Peyer's patch (tissue), 4 donors: ENCODE results near the gene TRPM7. TPM values are rescaled to one million over a fixed set of nuclear protein-coding genes. Genes with fewer than 3 reads are reported as not detected.

Experiments used
- DNase-seq, 3 donors: peaks; one replicate each; pipeline ENCODE4 v3.0.0-alpha.2; 2017 to 2019
- H3K27ac ChIP-seq, 4 donors: fragments of 200-600 bp; sonication (generic); one replicate each; pipeline ENCODE4 v1.5.1; 2016 to 2019
- H3K27me3 ChIP-seq, 2 donors: fragments of 200-600 bp; sonication (generic); one replicate each; pipeline ENCODE4 v1.5.1; 2019
- H3K36me3 ChIP-seq, 3 donors: fragments of 200-600 bp; sonication (generic); one replicate each; pipeline ENCODE4 v1.5.1; 2016 to 2019
- H3K4me1 ChIP-seq, 4 donors: fragments of 200-600 bp; sonication (generic); one replicate each; pipeline ENCODE4 v1.5.1; 2016 to 2019
- H3K4me3 ChIP-seq, 4 donors: fragments of 200-600 bp; sonication (generic); 1 replicate in 3 of 4; 2 replicates in 1 of 4; pipeline ENCODE4 v1.5.1; 2016 to 2019; ENCODE audit warnings: mild to moderate bottlenecking in 1 of 4
- H3K9me3 ChIP-seq, 4 donors: fragments of 200-600 bp; sonication (generic); one replicate each; pipeline ENCODE4 v1.5.1; 2016 to 2019; ENCODE audit warnings: mild to moderate bottlenecking in 1 of 4
- CTCF ChIP-seq, 6 experiments: fragments of 450-650 bp in 4 of 6; fragments of 200-600 bp in 2 of 6; sonication (generic) in 1 of 6; IDR thresholded peaks; one replicate each; pipeline ENCODE4 v1.5.1; 2017 to 2019; ENCODE audit warnings: antibody characterized with exemption in 6 of 6, mild to moderate bottlenecking in 3 of 6, moderate library complexity in 1 of 6
- POLR2A ChIP-seq, 2 donors: fragments of 450-650 bp; IDR thresholded peaks; one replicate each; pipeline ENCODE4 v1.5.1; 2017; ENCODE audit warnings: antibody characterized with exemption in 2 of 2, mild to moderate bottlenecking in 2 of 2, moderate library complexity in 2 of 2
- total RNA-seq, 4 donors: library from RNA; depleted of rRNA; stranded (reverse); fragments of >200 nt; gene quantifications; one replicate each; pipeline ENCODE4 v1.1.0, GENCODE V29; 2016

The TRPM7 gene
- total RNA-seq, 4 donors from 2014 or later: 44.1 to 93.3 (median 63.6) TPM

GRCh38 chr15:50675535-50676144, 11.0 kb downstream of the TRPM7 start:
- H3K27ac ChIP-seq: no peak overlapping the region
- TF ChIP-seq CTCF (IDR thresholded peaks at IDR 0.05): peak; percentile 67 to 91 (median 81)
- TF ChIP-seq POLR2A (IDR thresholded peaks at IDR 0.05): no peak
- DNase-seq: no peak

GRCh38 chr15:50670115-50670514, 16.5 kb downstream of the TRPM7 start:
- Histone ChIP-seq H3K36me3 (peaks cover 0 to 9% (median 0%) of the 10 kb centered on the region in 3 donors), H3K27me3 (no peaks in the 10 kb centered on the region), H3K27ac (no peak overlapping the region), H3K4me3 (no peak overlapping the region), H3K9me3 (no peaks in the 10 kb centered on the region), H3K4me1 (no peaks in the 10 kb centered on the region)
- DNase-seq: no peak
- TF ChIP-seq CTCF (IDR thresholded peaks at IDR 0.05) (no peak), POLR2A (IDR thresholded peaks at IDR 0.05) (no peak)

More at GRCh38 chr15:50675535-50676144, 11.0 kb downstream of the TRPM7 start:
- no peak overlapping the region for H3K4me3 ChIP-seq
- H3K36me3 ChIP-seq: peaks cover 0 to 9% (median 0%) of the 10 kb centered on the region in 3 donors
- H3K9me3 ChIP-seq: no peaks in the 10 kb centered on the region
- peaks cover 0 to 10% (median 0%) of the 10 kb centered on the region in 4 donors for H3K4me1 ChIP-seq
- no peaks in the 10 kb centered on the region for H3K27me3 ChIP-seq

- H3K4me3 ChIP-seq: no peak overlapping the region
- H3K9me3 ChIP-seq: no peaks in the 10 kb centered on the region
- DNase-seq: no peak
- H3K4me1 ChIP-seq: no peaks in the 10 kb centered on the region
- H3K27ac ChIP-seq: no peak overlapping the region
- TF ChIP-seq CTCF (IDR thresholded peaks at IDR 0.05): no peak
- TF ChIP-seq POLR2A (IDR thresholded peaks at IDR 0.05): no peak
- peaks cover 0 to 9% (median 0%) of the 10 kb centered on the region in 3 donors for H3K36me3 ChIP-seq
- no peaks in the 10 kb centered on the region for H3K27me3 ChIP-seq
Observed at GRCh38 chr15:50669611-50670010, 17.0 kb downstream of the TRPM7 start.

- no peak overlapping the region for H3K27ac ChIP-seq
- H3K4me3 ChIP-seq: no peak overlapping the region
- H3K9me3 ChIP-seq: no peaks in the 10 kb centered on the region
- no peaks in the 10 kb centered on the region for H3K27me3 ChIP-seq
- H3K4me1 ChIP-seq: no peaks in the 10 kb centered on the region
- peaks cover 0 to 21% (median 0%) of the 10 kb centered on the region in 3 donors for H3K36me3 ChIP-seq
- TF ChIP-seq POLR2A (IDR thresholded peaks at IDR 0.05) (no peak), CTCF (IDR thresholded peaks at IDR 0.05) (no peak)
- DNase-seq: no peak
Observed at GRCh38 chr15:50665938-50666337, 20.7 kb downstream of the TRPM7 start.

GRCh38 chr15:50655555-50655954, 31.0 kb downstream of the TRPM7 start:
- Histone ChIP-seq H3K27me3 (no peaks in the 10 kb centered on the region), H3K4me3 (no peak overlapping the region), H3K4me1 (no peaks in the 10 kb centered on the region), H3K36me3 (peaks cover 0 to 62% (median 0%) of the 10 kb centered on the region in 3 donors), H3K27ac (no peak overlapping the region), H3K9me3 (no peaks in the 10 kb centered on the region)
- TF ChIP-seq POLR2A (IDR thresholded peaks at IDR 0.05) (no peak), CTCF (IDR thresholded peaks at IDR 0.05) (no peak)
- DNase-seq: no peak
